NCI-H446 (cell line): ENCODE data around the gene AOAH.
A peak's percentile ranks its signal among the peaks of the same experiment; 100 is the strongest.

ENCODE experiments used
- DNase-seq, 2 experiments: peaks; one replicate each; lab custom pipeline; 2025; lab: John Stamatoyannopoulos, UW

The AOAH gene

DNA sequence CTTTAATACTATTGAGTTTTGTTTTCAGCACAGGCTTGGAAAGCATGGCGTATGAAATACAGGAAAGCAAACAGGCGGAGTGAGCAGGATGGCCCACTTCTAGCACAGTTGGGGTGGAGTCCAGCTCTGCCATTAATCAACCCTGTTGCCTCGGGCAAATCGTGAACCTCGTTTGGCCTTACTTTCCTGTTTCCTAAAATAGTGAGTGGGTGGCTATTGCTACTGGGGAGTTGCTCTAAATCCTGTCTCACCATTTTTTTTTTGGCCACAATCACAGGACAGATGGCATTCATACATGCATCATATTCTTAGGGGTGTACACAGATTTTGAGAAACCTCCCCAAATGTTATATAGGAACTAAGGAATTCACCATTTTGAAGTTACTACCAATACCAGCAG is 176.9 kb downstream of the AOAH start:
- peak; percentile 38 to 70 for DNase-seq

DNA sequence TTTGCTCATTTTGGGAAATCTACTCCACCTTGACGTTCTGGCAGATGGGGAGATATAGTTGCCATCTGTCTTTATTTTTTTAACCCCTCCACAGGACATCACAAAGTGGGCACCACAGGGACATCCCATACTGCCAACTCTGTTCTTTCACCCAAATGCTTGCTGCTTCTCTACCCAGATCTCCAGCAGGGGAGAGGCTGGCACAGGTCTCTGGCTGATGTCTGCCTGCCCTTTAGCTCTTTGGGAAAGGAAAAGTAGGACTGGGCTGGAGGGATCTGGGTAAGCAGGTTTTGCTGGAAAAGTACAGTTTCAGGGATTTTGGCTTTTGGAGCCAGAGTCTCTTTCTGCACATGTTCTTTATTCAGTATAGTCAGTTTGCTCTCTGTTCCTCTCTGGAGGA is 178.0 kb downstream of the AOAH start:
- DNase-seq, result peak; percentile 72 to 90

DNA sequence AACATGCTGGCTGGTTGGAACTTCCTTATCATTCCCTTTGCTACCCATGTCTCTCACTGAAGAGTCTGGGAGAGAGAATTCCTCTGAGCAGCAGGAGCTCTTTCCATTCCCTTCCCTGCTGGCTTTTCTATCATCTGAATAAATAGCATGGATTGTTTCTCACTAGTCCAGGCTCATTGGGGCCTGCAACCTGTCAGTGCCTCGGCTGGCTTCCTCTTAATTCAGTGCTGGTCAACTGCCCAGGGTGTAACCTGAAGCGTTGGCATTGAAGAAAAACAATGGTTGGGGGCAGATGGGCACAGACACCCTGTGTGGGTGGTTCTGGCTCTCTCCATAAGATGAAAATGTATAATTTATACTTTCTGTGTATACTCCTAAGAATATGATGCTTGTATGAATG is 179.0 kb downstream of the AOAH start:
- peak; percentile 55 to 90 for DNase-seq

DNA sequence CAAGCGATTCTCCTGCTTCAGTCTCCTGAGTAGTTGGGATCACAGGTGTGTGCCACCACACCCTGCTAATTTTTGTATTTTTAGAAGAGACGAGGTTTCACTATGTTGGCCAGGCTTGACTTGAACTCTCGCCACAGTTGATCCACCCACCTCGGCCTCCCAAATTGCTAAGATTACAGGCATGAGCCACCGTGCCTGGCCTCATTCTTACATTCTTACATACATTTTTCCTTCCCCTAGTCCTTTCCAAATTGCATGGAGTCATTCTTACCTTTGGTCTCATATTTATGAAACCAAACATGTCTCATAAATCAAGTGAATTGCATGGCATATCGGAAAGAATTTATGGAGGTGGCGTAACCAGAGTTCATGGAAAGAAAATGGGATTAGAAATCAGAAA is 186.2 kb downstream of the AOAH start:
- DNase-seq, result no peak

DNA sequence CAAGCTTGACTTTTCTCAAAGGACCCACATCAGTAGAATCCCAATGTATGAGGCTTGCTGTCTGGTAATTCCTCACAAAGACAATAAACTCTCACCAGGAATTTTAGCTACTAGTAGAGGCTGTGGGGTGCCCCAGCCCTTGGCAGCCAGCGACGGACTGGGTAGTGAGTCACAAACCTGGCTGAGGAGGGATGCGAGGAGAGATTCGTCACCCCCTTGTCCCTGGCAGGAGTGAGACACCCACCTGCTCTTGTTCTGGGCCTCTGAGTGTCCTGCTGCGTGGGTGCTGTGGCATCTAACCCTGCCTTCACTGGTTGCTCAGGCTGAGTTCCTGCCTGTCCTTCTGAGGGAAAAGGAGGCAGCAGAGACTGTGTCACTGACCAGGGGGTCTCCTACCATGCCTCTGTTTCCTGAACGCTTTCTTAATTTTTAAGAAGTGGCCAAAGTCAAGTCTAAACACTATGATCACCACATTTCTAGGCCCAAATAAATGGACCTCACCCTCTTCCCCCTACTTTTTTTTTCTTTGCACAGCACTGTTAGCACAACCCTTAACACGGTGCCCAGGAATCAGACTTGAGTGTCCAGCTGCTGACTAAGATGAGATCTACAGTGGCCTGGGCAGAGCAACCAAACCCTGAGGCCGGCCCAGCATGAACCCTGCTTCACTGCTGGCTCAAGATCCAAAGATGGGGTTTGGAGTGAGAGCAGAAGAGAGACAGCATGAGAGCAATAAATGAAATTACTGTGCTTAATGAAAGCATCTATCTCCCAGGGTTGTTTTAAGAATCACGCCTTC is 188.2 kb downstream of the AOAH start:
- peak in 1 of 2 experiments; percentile 18 for DNase-seq

DNA sequence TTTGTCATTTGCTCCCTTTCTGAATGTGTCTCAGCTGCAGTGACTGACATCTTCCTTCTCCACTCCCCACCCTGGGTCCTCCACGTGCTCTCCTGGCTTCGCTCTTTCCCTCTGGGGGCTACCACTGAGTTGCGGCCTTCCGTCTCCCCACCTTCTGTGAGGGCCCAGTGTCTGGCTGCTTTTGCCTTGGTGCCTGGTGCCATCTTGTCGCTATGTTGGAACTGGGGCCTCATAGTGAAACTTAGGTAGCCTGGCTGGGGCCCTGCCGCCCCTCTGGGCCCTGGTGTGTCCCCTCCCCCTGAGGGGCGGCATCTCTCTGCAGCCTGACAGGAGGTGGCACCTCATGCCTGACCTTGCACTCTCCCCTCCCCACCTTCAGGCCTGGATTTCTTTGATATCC is 190.6 kb downstream of the AOAH start:
- DNase-seq, result no peak

DNA sequence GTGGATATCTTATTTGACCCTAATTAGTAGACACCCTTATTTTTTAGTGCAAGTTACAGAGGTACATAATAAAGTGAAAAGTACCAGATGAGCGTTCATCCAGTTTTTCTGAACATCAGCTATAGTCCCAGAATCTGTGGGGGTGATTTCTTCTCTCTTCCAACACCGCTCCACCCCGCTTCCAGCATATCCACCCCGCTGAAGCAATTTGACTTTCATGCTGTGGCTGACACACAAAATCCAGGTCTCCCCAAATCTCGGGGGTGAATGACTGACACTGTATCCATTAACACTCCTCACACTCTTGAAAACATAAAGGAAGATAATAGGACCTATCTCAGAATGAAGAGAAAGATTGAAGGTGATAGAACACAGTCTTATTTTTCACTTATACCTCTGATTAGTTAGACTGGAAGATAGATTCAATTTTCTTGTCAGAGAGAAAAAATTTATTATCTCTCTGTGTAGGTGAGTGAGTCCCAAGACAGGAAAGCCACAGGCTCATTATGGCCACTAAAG is 191.3 kb downstream of the AOAH start:
- DNase-seq, result no peak

DNA sequence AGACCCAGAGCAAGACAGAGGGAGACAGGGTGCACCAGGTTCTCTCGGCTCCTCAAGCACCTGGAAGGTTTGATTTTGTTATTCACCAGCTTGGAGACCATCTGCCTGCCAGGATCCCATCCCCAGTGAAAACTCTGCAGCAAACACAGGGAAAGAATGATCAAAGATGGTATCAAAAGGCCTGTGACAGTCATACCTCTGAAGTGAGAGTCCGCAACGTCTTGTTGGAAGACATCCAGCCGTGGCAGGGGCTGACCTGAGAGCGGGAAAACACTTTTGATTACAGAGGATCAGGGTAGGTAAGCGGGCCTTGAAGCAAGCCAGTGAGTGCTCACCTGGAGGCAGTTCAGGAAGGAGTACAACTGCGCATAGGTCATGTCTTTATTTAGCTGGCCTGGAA is 192.3 kb downstream of the AOAH start:
- no peak for DNase-seq

DNA sequence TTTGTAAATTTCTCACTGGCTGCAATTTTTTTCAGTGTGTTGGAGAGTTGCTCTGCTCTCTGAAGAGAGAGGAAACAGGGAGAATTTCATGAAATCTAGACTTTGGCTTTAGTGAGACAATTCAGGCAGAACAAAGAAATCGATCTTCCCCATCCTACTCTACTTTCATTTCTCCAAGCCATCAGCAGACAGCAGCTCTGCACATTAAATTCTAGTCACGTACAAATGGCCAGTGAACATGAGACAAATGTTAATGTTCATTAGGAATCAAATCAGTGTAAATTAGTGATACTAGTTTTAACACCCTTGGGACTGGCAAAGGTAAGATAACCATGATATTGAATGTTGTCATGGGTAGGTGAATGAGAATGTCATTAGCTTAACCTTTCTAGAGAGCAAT is 193.8 kb downstream of the AOAH start:
- no peak for DNase-seq

DNA sequence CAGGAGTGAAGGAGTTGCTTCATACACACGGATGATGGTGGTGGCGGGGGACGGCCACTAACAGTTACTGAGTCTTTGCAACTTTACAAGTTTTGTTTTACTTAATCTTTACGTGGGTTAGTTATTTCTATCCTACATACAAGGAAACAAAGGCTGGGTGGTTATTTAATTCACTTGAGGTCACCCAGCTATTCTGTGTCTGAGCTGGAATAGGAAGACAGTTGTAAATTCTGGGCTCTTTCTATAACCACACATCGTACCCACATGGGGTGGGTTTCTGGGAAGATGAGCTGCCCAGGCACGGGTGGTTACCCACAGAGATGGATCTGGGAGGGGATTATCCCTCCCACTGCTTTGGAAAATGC is 196.8 kb downstream of the AOAH start:
- no peak for DNase-seq

DNA sequence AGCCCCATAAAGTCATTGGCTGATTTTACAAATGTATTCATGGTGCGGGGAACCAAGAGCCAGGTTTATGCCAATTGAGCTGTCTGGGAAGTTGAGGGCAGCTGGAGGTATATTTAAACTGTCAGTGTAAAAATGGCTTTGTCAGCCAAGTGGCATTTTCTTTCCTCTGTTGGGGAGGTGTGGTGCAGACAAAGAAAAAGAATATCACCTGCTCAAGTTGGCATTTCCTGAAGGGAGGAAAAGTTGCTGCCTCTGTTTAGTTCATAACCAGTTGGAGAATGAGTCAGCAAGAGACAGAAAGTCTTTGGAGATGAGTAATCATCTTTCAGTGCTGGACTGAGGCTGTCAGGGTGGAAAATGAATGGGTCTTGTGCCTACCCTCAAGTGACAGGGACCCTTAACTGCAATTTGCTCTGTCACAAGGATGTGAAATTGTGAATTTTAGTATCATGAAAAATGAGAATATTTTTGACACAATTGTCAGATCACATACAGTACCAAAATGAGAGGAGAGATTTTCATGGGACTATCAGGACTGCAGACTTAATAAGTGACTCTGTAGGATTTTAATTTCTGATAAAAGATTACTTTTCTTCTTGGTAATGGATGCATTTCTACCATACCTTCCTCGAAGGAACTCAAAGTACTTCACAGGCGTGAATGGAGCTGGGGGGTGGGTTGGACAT is 197.3 kb downstream of the AOAH start:
- no peak for DNase-seq

DNA sequence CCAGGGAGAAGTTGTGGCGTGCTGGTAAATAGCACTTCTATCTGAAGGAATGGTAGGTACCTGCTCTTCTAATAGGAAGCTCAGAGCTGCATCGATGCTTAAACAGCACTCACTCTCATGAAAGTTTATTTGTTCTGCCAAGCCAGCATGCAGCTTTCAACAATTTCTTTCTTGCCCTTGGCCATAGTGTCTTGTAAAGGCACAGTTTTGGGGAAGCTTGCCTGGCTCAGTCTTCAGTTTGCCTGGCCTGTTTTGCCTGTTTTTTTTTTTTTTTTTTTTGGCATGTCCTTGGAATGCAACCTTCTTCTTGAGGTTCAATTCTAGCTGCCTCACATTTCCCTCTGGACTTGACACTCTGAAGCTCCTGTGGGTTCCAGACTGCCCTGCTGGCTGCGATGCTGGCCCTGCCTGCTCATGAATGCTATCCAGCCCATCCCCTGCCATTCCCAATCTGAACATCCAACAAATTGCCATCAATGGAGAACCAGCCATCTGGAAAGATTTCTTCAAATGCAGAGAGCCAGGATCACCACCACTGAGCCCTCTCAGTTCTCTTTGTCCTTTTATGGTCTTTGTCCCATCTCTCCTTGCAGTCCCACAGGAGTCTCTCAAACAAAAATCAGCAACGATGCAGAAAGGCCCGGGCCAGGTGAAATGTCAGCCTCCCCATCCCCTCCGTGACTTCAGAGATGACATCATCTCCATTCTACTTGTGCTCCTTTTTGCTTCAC is 200.8 kb downstream of the AOAH start:
- no peak for DNase-seq

DNA sequence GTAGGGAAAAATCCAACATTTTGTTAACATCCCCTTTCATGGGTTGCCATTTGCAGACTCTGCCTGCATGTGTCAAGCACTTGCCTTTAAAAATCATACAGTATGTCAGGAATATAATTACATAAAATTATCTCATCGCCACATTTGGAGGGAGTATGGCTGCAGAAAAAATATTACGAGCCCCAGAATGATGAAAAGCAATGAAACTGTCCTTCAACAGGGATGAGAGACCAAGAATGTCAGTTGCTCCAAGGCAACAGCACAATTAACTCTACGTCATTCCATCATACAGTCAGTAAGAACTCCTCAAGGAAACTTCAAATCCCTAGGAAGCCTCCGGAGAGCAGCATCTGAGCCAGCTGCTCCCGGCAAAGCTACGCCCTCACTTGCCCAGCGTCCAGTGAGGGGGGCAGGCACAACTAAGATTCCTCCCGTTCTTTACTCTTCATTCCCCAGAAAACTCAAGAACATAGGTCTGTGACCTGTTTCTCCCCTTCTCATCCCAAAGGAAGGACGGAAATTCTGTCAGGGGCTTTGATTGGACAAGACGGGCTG is 201.8 kb downstream of the AOAH start:
- DNase-seq, result no peak

DNA sequence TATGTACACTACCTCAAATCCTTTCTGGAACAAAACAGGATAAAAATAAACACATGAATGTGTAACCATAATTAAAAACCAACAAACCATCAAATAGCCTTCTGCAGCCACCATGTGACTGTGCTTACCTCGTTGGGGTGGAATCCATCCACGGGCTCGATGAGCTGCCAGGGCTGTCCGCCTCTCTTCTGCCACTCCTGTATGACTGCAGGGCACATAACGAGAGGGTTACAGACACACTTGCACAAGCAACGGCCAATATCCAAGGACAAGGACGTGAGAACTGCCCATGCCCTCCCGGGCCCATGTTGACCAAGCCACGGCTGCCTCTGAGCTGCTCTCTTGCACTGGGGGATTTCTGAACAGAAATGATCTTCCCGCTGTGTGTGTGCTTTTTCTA is 202.4 kb downstream of the AOAH start:
- DNase-seq, result no peak

DNA sequence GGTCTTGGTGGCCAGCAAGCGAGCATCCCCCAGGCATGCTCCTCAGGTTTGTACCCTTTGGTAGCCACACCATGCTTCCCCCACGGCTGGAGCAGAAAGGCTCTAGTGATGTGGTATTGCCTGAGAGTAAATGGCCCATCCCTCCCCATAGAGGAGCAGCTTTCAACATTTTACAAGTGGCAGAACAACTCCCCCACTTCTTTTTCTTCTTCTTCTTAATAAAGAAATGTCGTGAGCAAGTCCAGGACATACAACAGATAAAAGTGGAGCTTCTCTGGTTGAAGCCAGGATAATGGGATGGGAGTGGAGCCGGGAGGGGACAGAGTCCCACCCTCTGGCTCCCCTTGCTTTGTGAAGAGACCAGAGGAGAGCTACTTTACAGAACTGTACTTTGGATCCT is 203.2 kb downstream of the AOAH start:
- DNase-seq, result no peak

DNA sequence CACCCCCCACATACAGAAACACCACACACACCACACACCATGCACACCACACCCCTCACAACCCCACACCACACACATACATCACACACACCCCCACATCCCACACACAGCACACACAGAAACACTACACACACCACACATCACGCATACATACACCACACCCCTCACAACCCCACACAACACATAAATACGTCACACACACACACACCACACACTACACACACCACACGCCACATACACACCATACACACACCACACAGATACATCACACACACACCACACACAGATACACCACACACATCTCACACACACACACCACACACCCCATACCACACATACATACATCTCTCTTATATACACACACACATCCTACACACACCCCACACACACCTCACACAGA is 208.4 kb downstream of the AOAH start:
- DNase-seq, result no peak

DNA sequence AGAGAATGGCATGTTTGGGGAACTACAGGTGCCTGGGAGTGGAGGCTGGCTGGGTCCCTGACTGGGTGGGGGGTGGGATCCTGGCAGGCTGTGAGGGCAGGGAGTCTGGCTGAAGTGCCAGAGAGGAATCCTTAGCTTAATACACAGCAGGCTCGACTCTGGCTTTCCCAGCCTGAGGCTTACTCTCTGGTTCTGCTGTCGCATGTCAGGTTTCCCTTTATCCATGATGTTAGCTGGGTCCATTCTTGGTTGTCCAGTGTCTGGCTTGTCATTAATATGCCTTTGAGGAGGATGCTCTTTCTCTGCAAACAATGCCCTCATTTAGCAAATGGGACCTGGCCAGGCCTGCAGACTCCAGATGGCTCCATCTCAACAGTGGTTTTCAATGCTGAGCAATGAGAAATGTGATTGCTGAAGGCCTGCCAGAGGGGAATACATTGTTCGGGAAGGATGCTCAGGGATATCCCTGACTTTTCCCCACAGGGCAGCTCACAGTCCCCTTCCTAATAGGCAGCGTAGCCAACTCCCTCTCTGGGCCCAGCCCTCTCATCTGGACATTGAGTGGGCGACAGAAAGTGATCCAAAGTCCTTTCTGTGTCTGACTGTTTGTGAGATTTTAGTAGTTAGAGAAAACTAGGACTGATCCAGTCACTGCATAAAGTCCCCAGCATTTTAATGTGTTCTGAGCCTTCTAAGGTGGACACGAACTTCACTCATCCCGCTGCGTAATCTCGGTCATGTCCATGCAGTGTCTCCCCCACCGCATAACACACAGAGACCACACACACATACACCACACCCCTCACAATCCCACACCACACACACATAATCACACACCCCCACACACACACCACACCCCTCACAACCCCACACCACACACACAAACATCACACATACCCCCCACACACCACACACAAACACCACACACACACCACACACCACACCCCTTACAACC is 209.7 kb downstream of the AOAH start:
- DNase-seq, result peak; percentile 43 to 74

DNA sequence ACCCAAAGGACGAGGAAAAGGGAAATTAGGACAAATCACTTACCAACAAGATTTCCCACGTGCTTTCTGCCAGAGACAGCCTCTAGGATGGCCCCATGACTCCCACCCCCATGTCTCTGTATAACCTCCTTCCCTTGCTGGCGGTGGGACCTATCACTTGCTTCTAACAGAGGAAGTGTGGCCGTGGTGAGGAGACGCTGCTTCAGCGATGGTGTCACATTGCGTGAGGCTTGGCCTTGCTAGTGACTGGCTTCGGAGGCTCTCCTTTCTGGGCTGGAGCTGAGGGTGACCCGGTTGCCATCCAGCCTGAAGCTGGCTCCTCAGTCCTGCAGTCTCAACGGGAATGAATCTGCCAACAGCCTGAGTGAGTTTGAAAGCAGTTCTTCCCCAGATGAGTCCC is 210.9 kb downstream of the AOAH start:
- DNase-seq, result no peak

DNA sequence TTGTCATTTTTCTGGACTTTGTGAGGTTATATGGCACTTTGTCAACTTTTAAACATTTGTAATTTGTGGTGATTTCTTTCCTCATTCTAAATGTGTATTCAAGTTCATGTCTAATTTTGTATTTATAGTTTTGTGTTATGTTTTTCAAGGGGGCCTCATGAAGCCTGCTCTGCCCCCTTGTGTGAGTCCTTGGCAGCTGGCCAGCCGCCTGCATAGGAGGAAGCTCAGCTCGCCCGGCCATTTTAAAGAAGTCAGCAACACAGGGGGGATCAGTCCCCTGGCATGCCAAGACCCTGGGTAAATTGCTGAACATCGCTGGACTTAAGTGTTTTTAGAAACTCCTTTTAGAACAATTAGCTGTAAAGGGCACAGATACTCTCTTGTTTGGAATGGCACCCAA is 211.7 kb downstream of the AOAH start:
- peak in 1 of 2 experiments; percentile 49 for DNase-seq

DNA sequence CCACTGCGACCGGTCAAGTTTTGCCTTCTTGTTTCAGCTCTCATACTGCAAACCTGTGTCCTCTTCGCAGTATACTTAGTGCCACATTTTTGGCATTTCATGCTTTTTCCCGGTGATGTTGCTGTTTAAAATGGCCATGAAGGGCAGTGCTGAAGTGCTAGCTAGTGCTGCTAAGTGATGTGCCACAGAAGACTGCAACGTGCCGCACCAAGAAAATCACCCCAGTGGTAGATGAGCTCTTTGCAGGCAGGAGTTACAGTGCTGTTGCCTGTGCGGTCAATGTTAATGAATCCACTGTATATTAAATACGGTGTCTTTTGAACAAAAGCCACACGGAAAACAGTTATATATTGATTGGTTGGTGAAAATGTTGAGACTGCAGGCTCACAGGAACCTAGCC is 214.3 kb downstream of the AOAH start:
- no peak for DNase-seq
